CD4-positive, alpha-beta T cell treated with Interleukin-10 for 1 hour (primary cell): ENCODE results near the gene HRAS.

ENCODE experiments used
- DNase-seq: peaks from one replicate; pipeline ENCODE4 v3.0.0-alpha.2; 2020

The HRAS gene

GRCh38 chr11:491358-491757 is 44.0 kb downstream of the HRAS start:
- DNase-seq = no peak

- no peak for DNase-seq
Measured at GRCh38 chr11:490930-491260, 44.5 kb downstream of the HRAS start.

GRCh38 chr11:490186-490929 is 45.0 kb downstream of the HRAS start:
- DNase-seq = no peak

GRCh38 chr11:489610-490185 is 45.7 kb downstream of the HRAS start:
- DNase-seq = no peak

- DNase-seq = no peak
Measured at GRCh38 chr11:488992-489391, 46.4 kb downstream of the HRAS start.

GRCh38 chr11:488579-488978 is 46.8 kb downstream of the HRAS start:
- no peak for DNase-seq

- no peak for DNase-seq
Measured at GRCh38 chr11:488062-488461, 47.3 kb downstream of the HRAS start.

GRCh38 chr11:487571-488021 is 47.8 kb downstream of the HRAS start:
- no peak for DNase-seq

GRCh38 chr11:486189-486588 is 49.2 kb downstream of the HRAS start:
- no peak for DNase-seq

GRCh38 chr11:484616-485015 is 50.8 kb downstream of the HRAS start:
- DNase-seq = no peak
